A673 (cell line): ENCODE results near the gene AKAP1. TPM values are rescaled to one million over a fixed set of nuclear protein-coding genes. Genes with fewer than 3 reads are reported as not detected.

Source experiments
- BruUV-seq: library from RNA; stranded (reverse); fragments of 400-500 nt; replicated peaks from 2 replicates; lab custom pipeline; 2021; lab: Mats Ljungman, UMichigan
- CTCF ChIA-PET: fragments of 300-600 bp; sonication (Branson Sonifier 250); formaldehyde crosslinking; loops from one replicate; lab custom pipeline; 2022; ENCODE audit warnings: antibody characterized with exemption; lab: Charles Lee
- POLR2A ChIA-PET: fragments of 300-600 bp; sonication (Branson Sonifier 250); formaldehyde crosslinking; loops from one replicate; lab custom pipeline; 2022; ENCODE audit warnings: antibody characterized with exemption; ENCODE audit not compliant: low non-redundant PET; lab: Charles Lee
- DNase-seq: peaks from one replicate; pipeline ENCODE4 v3.0.0-alpha.2; 2015; ENCODE audit warnings: low spot score
- H3K27ac ChIP-seq: fragments of 200-600 bp; sonication (generic); 2 replicates; pipeline ENCODE4 v1.5.1; 2016; ENCODE audit warnings: mixed run types, low read depth, mild to moderate bottlenecking, mixed read lengths, antibody characterized with exemption, low read length; ENCODE audit not compliant: poor library complexity, severe bottlenecking
- H3K27me3 ChIP-seq: fragments of 200-600 bp; sonication (generic); replicated peaks from 2 replicates; pipeline ENCODE4 v1.6.1; 2017; ENCODE audit warnings: mixed run types, low read depth, mild to moderate bottlenecking, mixed read lengths, antibody characterized with exemption, low read length; ENCODE audit not compliant: insufficient read depth, poor library complexity
- H3K36me3 ChIP-seq: fragments of 200-600 bp; sonication (generic); 2 replicates; pipeline ENCODE4 v1.6.1; 2016; ENCODE audit warnings: mixed run types, mild to moderate bottlenecking, mixed read lengths, antibody characterized with exemption, low read length; ENCODE audit not compliant: insufficient read depth, poor library complexity, severe bottlenecking
- H3K4me1 ChIP-seq: fragments of 200-600 bp; sonication (generic); 2 replicates; pipeline ENCODE4 v1.6.1; 2017; ENCODE audit warnings: mixed run types, mild to moderate bottlenecking, mixed read lengths, antibody characterized with exemption, low read length; ENCODE audit not compliant: insufficient read depth, poor library complexity, severe bottlenecking
- H3K4me3 ChIP-seq: fragments of 200-600 bp; sonication (generic); 2 replicates; pipeline ENCODE4 v1.5.1; 2016; ENCODE audit warnings: low read depth, mixed run types, mild to moderate bottlenecking, mixed read lengths, low read length; ENCODE audit not compliant: poor library complexity, severe bottlenecking
- H3K9me3 ChIP-seq: fragments of 200-600 bp; sonication (generic); 2 replicates; pipeline ENCODE4 v1.6.1; 2016; ENCODE audit warnings: mixed run types, low read depth, mild to moderate bottlenecking, mixed read lengths, antibody characterized with exemption, low read length; ENCODE audit not compliant: poor library complexity, severe bottlenecking
- CTCF ChIP-seq: fragments of 300-800, 200-600 bp; sonication (generic); conservative IDR thresholded peaks from 2 replicates; pipeline ENCODE4 v1.5.1; 2017; ENCODE audit warnings: low read depth, mild to moderate bottlenecking, antibody characterized with exemption, low read length, moderate library complexity, mixed read lengths
- EZH2 ChIP-seq: fragments of 200-600 bp; sonication (generic); IDR thresholded peaks from 2 replicates; pipeline ENCODE4 v1.6.1; 2017; ENCODE audit warnings: borderline replicate concordance, low read depth, mild to moderate bottlenecking, mixed read lengths, antibody characterized with exemption, low read length; ENCODE audit not compliant: poor library complexity, severe bottlenecking
- intact Hi-C: fragments of 100-400 bp; cut with micrococcal nuclease; formaldehyde crosslinking; loops from one replicate; pipeline ENCODE4 v1.10.0; 2022; ENCODE audit not compliant: unreplicated experiment
- total RNA-seq: library from RNA; stranded (reverse); gene quantifications from 2 replicates; pipeline ENCODE4 v1.2.3, GENCODE V29; 2021

The AKAP1 gene
- total RNA-seq, 1 experiment from 2014 or later = 43.4 TPM

- TF ChIP-seq CTCF (no peak), EZH2 (no peak)
- ChIA-PET CTCF (no interaction called here), POLR2A (no interaction called here)
- Histone ChIP-seq H3K9me3 (no peaks in the 10 kb centered on the region), H3K4me1 (no peaks in the 10 kb centered on the region), H3K27me3 (no peaks in the 10 kb centered on the region), H3K27ac (no peak overlapping the region), H3K4me3 (no peak overlapping the region), H3K36me3 (no peaks in the 10 kb centered on the region)
- intact Hi-C loops = no loop called here
- BruUV-seq = no TSS peak
- DNase-seq = no peak
Measured at GRCh38 chr17:57143919-57144318, 58.9 kb downstream of the AKAP1 start.

GRCh38 chr17:57144567-57144966, 59.5 kb downstream of the AKAP1 start:
- no peak overlapping the region for H3K27ac ChIP-seq
- no peaks in the 10 kb centered on the region for H3K36me3 ChIP-seq
- no TSS peak for BruUV-seq
- intact Hi-C loops = no loop called here
- H3K9me3 ChIP-seq = no peaks in the 10 kb centered on the region
- H3K27me3 ChIP-seq = no peaks in the 10 kb centered on the region
- H3K4me1 ChIP-seq = no peaks in the 10 kb centered on the region
- ChIA-PET POLR2A (no interaction called here), CTCF (no interaction called here)
- no peak for DNase-seq
- H3K4me3 ChIP-seq = no peak overlapping the region
- TF ChIP-seq CTCF = no peak
- TF ChIP-seq EZH2 = no peak

- Histone ChIP-seq H3K36me3 (no peaks in the 10 kb centered on the region), H3K4me1 (no peaks in the 10 kb centered on the region), H3K4me3 (no peak overlapping the region), H3K27ac (no peak overlapping the region), H3K9me3 (no peaks in the 10 kb centered on the region), H3K27me3 (no peaks in the 10 kb centered on the region)
- ChIA-PET POLR2A (no interaction called here), CTCF (interaction anchor here (0.6 kb wide), 1 partner anchor 459 kb away, joined by 3 read pairs; no protein-coding TSS in a partner anchor)
- DNase-seq = no peak
- TF ChIP-seq EZH2 (no peak), CTCF (no peak)
- BruUV-seq = no TSS peak
- intact Hi-C loops = no loop called here
Measured at GRCh38 chr17:57145347-57145746, 60.3 kb downstream of the AKAP1 start.
